GM19239 (cell line): Measurements from ENCODE around the gene HOOK1.

Source experiments
- DNase-seq: peaks from one replicate; pipeline ENCODE4 v3.0.0; 2011; ENCODE audit warnings: low spot score; ENCODE audit not compliant: insufficient read length
- FAIRE-seq: peaks from 2 replicates; lab custom pipeline; 2011; peaks lifted over from hg19 to GRCh38; lab: Jason Lieb, UNC

The HOOK1 gene

GRCh38 chr1:59814901-59815825 is at the start of gene HOOK1:
HOOK1 (plus strand) TSS chr1:59814949; CDS start chr1:59815118, 169 bp downstream.
- peak; percentile 4 for DNase-seq
- no peak for FAIRE-seq

- FAIRE-seq (no peak), DNase-seq (no peak)
Measured at GRCh38 chr1:59765011-59765730, 49.6 kb upstream of the HOOK1 start.

GRCh38 chr1:59766227-59766855 is 48.4 kb upstream of the HOOK1 start:
- no peak for DNase-seq
- FAIRE-seq = no peak

GRCh38 chr1:59767119-59767518 is 47.6 kb upstream of the HOOK1 start:
- DNase-seq (no peak), FAIRE-seq (no peak)

- FAIRE-seq (no peak), DNase-seq (no peak)
Measured at GRCh38 chr1:59768792-59769735, 45.7 kb upstream of the HOOK1 start.

- DNase-seq = no peak
- no peak for FAIRE-seq
Measured at GRCh38 chr1:59769736-59770095, 45.0 kb upstream of the HOOK1 start.

GRCh38 chr1:59771361-59771760 is 43.4 kb upstream of the HOOK1 start:
- no peak for DNase-seq
- FAIRE-seq = no peak

GRCh38 chr1:59775480-59775879 is 39.3 kb upstream of the HOOK1 start:
- DNase-seq (no peak), FAIRE-seq (no peak)

GRCh38 chr1:59776960-59777852 is 37.5 kb upstream of the HOOK1 start:
- FAIRE-seq (no peak), DNase-seq (no peak)

GRCh38 chr1:59779949-59780348 is 34.8 kb upstream of the HOOK1 start:
- DNase-seq (no peak), FAIRE-seq (no peak)

- DNase-seq (no peak), FAIRE-seq (no peak)
Measured at GRCh38 chr1:59788825-59789224, 25.9 kb upstream of the HOOK1 start.

- FAIRE-seq (no peak), DNase-seq (no peak)
Measured at GRCh38 chr1:59798600-59798999, 16.1 kb upstream of the HOOK1 start.

- DNase-seq (no peak), FAIRE-seq (no peak)
Measured at GRCh38 chr1:59803458-59804038, 11.2 kb upstream of the HOOK1 start.

GRCh38 chr1:59804301-59804700 is 10.4 kb upstream of the HOOK1 start:
- DNase-seq (no peak), FAIRE-seq (peak; percentile 21)

GRCh38 chr1:59805554-59805953 is 9.2 kb upstream of the HOOK1 start:
- no peak for FAIRE-seq

GRCh38 chr1:59814180-59814900 is 409 bp upstream of the HOOK1 start:
- DNase-seq = peak; percentile 80

More at GRCh38 chr1:59805554-59805953, 9.2 kb upstream of the HOOK1 start:
- DNase-seq = no peak

GRCh38 chr1:59815892-59816291 is 1.1 kb downstream of the HOOK1 start:
- peak; percentile 33 for FAIRE-seq
- no peak for DNase-seq

More at GRCh38 chr1:59814180-59814900, 409 bp upstream of the HOOK1 start:
- FAIRE-seq = peak; percentile 98
